A172 (cell line): ENCODE data around the gene RREB1. TPM values are rescaled to one million over a fixed set of nuclear protein-coding genes. Genes with fewer than 3 reads are reported as not detected.
"Not testable (repeated sequence)": the region's sequence is repeated elsewhere in the genome, so short reads cannot be mapped to it uniquely, and the experiment has no call there.

ENCODE experiments used
- DNase-seq: peaks from one replicate; pipeline ENCODE4 v3.0.0-alpha.2; 2015; ENCODE audit warnings: low spot score
- total RNA-seq: library from RNA; depleted of rRNA; stranded (reverse); fragments of >200 nt; shearing (Covaris generic); gene quantifications from 2 replicates; pipeline ENCODE4 v1.2.3, GENCODE V29; 2014

The RREB1 gene
- total RNA-seq, 1 experiment from 2014 or later, result 5.1 TPM

GRCh38 chr6:7143476-7143974 is 35.8 kb downstream of the RREB1 start:
- no peak for DNase-seq

- DNase-seq, result no peak
These were observed 37.3 kb downstream of the RREB1 start for GRCh38 chr6:7144872-7145584.

- DNase-seq, result no peak
These were observed 37.8 kb downstream of the RREB1 start for GRCh38 chr6:7145585-7145884.

DNA sequence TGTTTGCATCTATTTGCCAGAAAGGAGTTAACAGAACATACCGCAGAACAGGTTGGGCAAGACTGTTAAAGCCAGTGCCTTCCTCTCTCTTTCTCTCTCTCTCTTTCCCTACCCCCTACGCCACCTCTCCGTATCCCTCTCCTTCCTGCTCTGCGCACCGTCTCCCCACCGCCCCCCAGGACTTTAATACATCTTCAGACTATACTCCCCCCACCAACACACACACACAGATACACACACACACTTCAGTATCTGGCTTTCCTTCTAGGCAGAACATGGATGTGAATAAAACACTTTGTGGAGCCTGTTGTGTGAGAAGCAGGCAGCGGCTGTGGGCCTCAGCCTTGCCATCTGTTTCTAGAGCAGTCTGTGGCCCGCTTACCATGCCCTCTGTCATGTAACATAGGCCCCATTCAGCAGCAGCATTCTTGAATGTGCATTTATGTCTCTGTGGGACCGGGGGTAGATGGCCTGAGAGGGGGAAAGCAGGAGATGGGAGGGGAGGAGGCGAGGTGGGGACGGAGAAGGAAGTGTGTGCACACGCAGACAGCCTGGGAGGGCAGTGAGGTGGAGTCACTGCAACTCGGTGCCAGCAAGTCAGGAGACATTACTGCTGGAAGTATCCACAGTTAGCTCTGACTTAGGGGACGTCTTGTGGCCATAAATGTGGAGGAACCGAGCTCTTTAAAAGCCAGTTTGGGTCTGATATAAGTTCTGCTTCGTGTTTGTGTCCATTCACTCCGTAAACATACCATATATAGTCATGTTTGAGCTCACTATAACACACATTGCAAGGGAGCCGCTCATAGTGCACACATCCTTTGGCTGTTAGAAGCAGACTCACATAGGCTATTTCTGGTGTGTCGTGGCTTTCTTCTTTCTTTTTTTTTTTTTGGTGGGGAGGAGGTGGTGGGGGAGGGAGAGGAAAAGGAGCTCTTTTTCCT is 38.4 kb downstream of the RREB1 start:
- no peak for DNase-seq

- no peak for DNase-seq
These were observed 39.4 kb downstream of the RREB1 start for GRCh38 chr6:7147051-7147671.

DNA sequence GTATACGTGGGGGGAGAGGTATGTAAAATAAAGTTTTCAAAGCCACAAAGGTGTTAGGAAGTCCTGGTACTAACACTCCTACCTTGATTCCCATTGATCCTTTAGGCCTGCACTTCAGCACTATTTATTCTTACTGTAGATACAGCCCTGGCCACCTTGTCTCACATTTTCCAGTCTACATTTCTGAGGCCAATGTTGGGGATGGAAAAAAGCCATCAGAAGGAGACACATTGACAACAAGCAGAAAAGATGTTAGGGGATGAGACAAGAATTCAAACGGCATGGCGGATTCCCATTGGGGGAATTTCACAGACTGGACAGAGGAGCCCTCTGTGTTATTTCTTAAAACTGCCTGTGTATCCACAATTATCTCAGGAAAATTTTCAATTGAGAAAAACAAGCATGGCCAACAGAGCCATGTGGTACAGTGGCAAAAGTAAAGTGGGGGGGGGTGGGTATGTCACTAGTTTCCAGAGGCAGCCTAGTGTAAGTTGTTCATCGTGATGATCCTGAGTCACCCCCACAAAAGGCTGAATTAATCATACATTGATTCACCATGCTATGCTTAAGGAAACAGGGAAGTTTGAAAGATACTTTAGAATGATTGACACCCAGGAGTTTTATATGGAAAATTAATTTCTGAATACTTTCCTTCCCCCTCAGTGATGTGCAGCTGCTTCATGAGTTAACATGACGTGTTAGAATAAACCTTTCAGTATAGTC is 40.5 kb downstream of the RREB1 start:
- peak; percentile 46 for DNase-seq

DNA sequence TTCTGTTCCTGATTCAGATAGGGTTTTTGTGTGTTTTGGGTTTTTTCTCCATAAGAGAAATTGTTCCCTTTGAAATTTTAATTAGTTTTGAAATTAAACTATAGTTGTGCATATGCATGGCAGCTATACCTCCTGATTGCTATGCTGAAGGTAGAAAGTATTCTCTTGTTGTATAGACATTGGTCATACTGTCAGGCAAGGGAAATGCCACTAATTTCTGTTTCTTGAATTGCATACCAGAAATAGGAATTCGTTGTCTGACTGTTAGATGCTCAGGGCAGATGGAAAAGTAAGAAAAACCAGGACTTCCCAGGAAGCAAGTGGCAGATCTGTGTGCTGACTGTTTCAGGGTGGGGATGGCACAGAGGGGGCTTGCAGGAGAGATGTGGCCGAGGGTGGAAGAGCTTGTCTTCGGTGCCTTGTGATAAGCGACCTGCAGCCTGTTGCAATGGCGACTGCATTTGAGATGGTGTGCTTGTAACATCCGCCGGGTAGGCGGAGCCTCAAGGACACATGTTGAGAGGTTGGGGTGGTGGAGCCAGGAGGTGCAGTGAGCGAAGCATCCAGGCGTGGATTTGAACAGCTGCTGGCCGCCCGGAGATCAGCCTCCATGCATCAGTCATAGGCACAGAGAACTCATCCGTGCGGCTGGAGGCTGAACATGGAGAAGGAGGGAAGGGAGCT is 42.8 kb downstream of the RREB1 start:
- no peak for DNase-seq

GRCh38 chr6:7151381-7151780 is 43.6 kb downstream of the RREB1 start:
- DNase-seq, result no peak

- no peak for DNase-seq
These were observed 44.7 kb downstream of the RREB1 start for GRCh38 chr6:7152462-7152861.

DNA sequence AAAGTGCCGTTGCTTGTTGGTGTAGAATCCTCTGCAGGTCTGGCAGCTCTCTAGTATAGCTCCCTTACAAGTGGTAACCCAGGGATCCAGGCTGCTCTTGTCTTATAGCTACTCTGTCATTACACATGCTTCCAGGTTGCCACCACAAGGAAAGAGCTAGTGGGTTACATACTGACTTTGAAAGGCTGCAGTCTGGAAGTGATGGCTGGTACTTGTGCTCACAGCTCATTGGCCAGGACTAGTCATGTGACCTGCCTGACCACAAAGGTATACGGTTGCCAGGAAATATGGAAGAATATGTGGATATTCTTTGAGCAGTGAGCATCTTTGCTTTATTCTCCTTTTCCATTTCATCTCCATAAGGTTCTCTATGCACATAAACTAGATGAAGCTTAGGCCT is 46.0 kb downstream of the RREB1 start:
- DNase-seq, result no peak

DNA sequence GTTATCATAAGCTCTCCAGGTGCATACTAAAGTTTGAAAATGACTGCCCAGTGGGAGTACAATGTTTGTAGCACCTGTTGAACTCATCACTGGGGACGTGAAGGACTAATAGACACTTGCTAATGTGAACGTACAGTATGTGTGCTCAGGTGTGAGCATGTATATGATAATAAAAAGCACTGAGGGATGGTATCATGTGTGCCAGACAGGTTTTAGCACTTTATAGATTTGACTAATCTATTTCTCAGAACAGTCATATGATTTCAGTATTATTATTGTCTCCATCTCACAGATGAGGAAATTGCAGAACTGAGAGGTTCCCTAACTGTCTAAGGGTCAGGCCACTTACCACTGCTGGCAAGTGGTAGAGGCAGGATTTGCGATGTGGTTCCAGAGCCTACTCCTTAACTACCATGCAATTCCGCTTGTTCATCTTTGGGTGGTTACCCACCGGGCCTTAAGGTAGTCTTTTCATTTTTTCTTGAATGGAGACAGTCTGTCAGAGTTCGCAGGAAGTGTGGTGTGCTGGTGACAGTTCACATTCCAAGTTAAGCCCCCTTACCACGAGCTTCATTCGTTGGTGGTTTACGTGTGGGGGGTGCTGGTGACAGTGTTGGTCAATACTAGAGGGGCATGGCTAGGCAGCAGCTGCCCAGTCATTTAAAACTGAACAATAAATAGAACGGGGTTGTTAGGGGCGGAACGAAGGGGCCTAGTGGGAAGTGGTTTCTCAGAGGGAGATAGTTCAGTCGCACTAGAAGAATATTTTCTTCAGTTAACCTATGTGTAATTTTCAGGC is 46.8 kb downstream of the RREB1 start:
- no peak for DNase-seq

GRCh38 chr6:7155871-7156579 is 48.3 kb downstream of the RREB1 start:
- no peak for DNase-seq

- DNase-seq, result peak; percentile 63
These were observed 49.0 kb downstream of the RREB1 start for GRCh38 chr6:7156643-7157278.

- not testable (repeated sequence) for DNase-seq
These were observed 49.5 kb downstream of the RREB1 start for GRCh38 chr6:7157307-7157706.

DNA sequence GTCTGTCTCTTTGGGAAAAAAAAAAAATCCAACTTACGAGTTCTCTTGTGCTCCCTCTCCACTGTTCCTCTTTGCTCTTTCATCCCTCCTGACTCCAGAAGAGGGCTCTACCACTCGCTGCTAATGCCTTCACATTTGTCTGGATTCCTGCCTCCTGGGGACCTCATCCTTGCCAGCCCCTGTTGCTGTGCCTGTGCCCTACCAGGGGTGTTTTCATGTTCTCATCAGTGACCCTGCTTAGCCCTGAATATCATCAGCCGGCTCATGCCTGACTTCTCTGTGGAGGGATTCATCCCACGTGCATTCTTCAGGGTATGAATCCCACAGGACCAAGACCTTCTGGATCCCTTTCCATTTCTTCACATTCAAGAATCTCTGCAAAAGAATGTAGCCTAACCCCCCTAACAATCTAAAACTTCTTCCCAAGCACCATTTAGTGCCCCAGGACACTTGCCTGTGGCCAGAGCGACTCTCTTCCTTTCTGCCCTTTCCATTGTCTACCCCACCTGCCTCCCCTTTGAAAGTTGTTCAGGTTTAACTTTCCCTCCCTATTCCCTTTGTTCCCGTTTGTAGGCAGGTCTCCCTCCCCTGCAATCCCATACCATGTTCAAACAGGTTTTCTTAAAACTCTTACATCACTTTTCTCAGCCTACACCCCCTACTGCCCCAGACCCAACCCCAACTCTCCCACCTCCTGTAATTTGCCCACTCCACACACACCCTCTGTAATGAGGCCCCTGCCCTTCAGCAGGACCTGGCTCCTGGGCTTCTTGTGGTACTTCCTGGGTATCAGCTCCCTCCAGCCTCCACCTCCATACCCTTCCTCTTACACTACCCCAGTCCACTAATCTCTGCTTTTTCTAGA is 50.2 kb downstream of the RREB1 start:
- no peak for DNase-seq

DNA sequence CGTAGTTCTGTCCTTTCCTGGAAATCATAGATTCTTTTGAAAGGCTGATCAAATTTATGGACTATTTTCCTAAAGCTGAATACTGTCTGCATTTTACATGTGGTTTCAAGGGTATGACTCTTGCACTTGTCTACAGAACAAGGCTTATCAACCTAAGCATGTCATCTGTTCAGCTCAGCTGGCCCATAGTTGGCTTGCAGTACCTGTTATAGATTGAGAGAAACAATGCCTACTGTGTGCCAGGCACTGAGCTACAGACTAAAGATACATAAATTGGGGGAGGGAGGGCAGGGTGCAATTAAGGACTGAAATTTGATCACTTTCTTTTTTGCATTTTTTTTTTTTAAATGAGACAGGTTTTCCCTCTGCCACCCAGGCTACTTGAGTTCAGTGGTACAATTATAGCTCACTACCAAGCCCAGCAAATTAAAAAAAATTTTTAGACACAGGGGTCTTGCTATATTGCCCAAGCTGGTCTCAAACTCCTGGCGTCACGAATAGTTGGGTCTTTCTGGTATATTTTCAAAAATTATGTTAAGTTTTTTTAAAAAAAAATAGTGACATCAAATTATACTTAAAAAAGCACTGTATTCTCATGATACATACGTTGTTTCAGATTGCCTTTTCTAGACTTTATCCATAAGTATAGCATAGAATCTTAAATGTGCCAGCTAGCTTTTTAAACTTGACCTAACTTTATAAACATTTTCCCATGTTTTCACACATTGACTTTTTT is 52.2 kb downstream of the RREB1 start:
- no peak for DNase-seq

GRCh38 chr6:7161253-7161623 is 53.5 kb downstream of the RREB1 start:
- no peak for DNase-seq

- no peak for DNase-seq
These were observed 54.1 kb downstream of the RREB1 start for GRCh38 chr6:7161845-7162244.
